ENCODE data around the gene ZNF358.

DNA sequence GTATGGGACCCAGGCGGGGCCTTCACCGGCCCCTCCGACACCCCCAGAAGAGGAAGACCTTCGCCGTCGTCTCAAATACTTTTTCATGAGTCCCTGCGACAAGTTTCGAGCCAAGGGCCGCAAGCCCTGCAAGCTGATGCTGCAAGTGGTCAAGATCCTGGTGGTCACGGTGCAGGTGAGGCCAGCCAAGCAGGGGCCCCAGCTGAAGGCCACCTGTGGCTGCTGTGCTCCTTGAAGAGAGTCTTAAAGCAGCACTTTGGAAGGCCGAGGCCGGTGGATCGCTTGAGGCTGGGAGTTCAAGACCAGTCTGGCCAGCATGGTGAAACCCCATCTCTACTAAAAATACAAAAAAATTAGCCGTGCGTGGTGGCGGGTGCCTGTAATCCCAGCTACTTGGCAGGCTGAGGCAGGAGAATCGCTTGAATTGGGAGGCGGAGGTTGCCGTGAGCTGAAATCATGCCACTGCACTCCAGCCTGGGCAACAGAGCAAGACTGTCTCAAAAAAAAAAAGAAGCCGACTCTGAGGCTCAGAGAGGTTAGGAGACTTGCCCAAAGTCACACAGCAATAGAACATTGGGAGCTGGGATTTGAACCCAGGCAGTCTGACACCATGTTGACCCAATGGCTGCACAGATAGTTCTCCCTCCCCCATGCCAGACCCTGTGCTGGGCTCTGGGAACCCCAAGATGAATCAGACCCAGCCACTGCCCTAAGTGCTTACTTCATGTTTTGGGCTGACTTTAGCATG is 9.3 kb downstream of the ZNF358 start:
- TF ChIP-seq, protein P1, sequence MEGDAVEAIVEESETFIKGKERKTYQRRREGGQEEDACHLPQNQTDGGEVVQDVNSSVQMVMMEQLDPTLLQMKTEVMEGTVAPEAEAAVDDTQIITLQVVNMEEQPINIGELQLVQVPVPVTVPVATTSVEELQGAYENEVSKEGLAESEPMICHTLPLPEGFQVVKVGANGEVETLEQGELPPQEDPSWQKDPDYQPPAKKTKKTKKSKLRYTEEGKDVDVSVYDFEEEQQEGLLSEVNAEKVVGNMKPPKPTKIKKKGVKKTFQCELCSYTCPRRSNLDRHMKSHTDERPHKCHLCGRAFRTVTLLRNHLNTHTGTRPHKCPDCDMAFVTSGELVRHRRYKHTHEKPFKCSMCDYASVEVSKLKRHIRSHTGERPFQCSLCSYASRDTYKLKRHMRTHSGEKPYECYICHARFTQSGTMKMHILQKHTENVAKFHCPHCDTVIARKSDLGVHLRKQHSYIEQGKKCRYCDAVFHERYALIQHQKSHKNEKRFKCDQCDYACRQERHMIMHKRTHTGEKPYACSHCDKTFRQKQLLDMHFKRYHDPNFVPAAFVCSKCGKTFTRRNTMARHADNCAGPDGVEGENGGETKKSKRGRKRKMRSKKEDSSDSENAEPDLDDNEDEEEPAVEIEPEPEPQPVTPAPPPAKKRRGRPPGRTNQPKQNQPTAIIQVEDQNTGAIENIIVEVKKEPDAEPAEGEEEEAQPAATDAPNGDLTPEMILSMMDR (IDR thresholded peaks at IDR 0.05; ENCODE audit: borderline replicate concordance, extremely low read depth, low read length, poor library complexity, severe bottlenecking): no peak
- no peak for TF ChIP-seq EZH2 (IDR thresholded peaks at IDR 0.05; ENCODE audit: borderline replicate concordance, low read depth, low read length, severe bottlenecking)
